ENCODE data around the gene PRPF40A. TPM values are rescaled to one million over a fixed set of nuclear protein-coding genes. Genes with fewer than 3 reads are reported as not detected.

The PRPF40A gene
- total RNA-seq, 1 donor from 2014 or later = 131 TPM

- Histone ChIP-seq H3K79me2 (ENCODE audit: insufficient read depth, low read length) (no peaks in the 10 kb centered on the region), H2AFZ (ENCODE audit: low read depth, low read length) (no peak overlapping the region), H3K9me3 (ENCODE audit: insufficient read depth, low read depth, low read length) (no peaks in the 10 kb centered on the region), H3K27me3 (ENCODE audit: insufficient read depth, low read length) (no peaks in the 10 kb centered on the region), H3K36me3 (ENCODE audit: insufficient read depth, low read length) (peaks cover 14% of the 10 kb centered on the region), H4K20me1 (ENCODE audit: insufficient read depth, low read length) (peaks cover 7% of the 10 kb centered on the region), H3K4me3 (ENCODE audit: insufficient read depth, low read depth, low read length) (no peak overlapping the region), H3K9ac (ENCODE audit: low read length) (no peak overlapping the region), H3K4me1 (ENCODE audit: insufficient read depth, low read length) (no peaks in the 10 kb centered on the region), H3K27ac (ENCODE audit: low read depth, low read length) (no peak overlapping the region), H3K4me2 (ENCODE audit: low read length) (no peak overlapping the region)
- TF ChIP-seq EZH2 (IDR thresholded peaks at IDR 0.05; ENCODE audit: insufficient read depth, low read length) (no peak), CTCF (IDR thresholded peaks at IDR 0.05; ENCODE audit: insufficient read depth, low read depth, low read length) (no peak)
- H3K27me3 Mint-ChIP-seq (ENCODE audit: low read depth, unreplicated experiment) = no peaks in the 10 kb centered on the region
- no peak for FAIRE-seq
- DNase-seq (ENCODE audit: low read depth) = no peak
- H3K27ac Mint-ChIP-seq (ENCODE audit: unreplicated experiment) = no peak overlapping the region
- peaks cover 11% of the 10 kb centered on the region for H3K4me1 Mint-ChIP-seq (ENCODE audit: low read depth, unreplicated experiment)
- H3K4me3 Mint-ChIP-seq (ENCODE audit: unreplicated experiment) = no peak overlapping the region
- no peaks in the 10 kb centered on the region for H3K9me3 Mint-ChIP-seq (ENCODE audit: unreplicated experiment)
- peaks cover 26% of the 10 kb centered on the region for H3K36me3 Mint-ChIP-seq (ENCODE audit: low read depth, unreplicated experiment)
Observed at GRCh38 chr2:152638056-152638455, 79.2 kb downstream of the PRPF40A start.

GRCh38 chr2:152637251-152637650 lies 80.0 kb downstream of the PRPF40A start:
- Histone ChIP-seq H3K27me3 (ENCODE audit: insufficient read depth, low read length) (no peaks in the 10 kb centered on the region), H3K36me3 (ENCODE audit: insufficient read depth, low read length) (peaks cover 14% of the 10 kb centered on the region), H2AFZ (ENCODE audit: low read depth, low read length) (no peak overlapping the region), H3K27ac (ENCODE audit: low read depth, low read length) (no peak overlapping the region), H3K4me1 (ENCODE audit: insufficient read depth, low read length) (no peaks in the 10 kb centered on the region), H3K9me3 (ENCODE audit: insufficient read depth, low read depth, low read length) (no peaks in the 10 kb centered on the region), H3K79me2 (ENCODE audit: insufficient read depth, low read length) (no peaks in the 10 kb centered on the region), H3K9ac (ENCODE audit: low read length) (no peak overlapping the region), H3K4me2 (ENCODE audit: low read length) (no peak overlapping the region), H3K4me3 (ENCODE audit: insufficient read depth, low read depth, low read length) (no peak overlapping the region), H4K20me1 (ENCODE audit: insufficient read depth, low read length) (peaks cover 7% of the 10 kb centered on the region)
- no peak for TF ChIP-seq EZH2 (IDR thresholded peaks at IDR 0.05; ENCODE audit: insufficient read depth, low read length)
- no peak for TF ChIP-seq CTCF (IDR thresholded peaks at IDR 0.05; ENCODE audit: insufficient read depth, low read depth, low read length)
- Mint-ChIP-seq H3K36me3 (ENCODE audit: low read depth, unreplicated experiment) (peaks cover 26% of the 10 kb centered on the region), H3K27ac (ENCODE audit: unreplicated experiment) (no peak overlapping the region), H3K4me3 (ENCODE audit: unreplicated experiment) (no peak overlapping the region), H3K4me1 (ENCODE audit: low read depth, unreplicated experiment) (peaks cover 11% of the 10 kb centered on the region), H3K27me3 (ENCODE audit: low read depth, unreplicated experiment) (no peaks in the 10 kb centered on the region), H3K9me3 (ENCODE audit: unreplicated experiment) (no peaks in the 10 kb centered on the region)
- no peak for FAIRE-seq
- DNase-seq (ENCODE audit: low read depth) = no peak

GRCh38 chr2:152635635-152636298 lies 81.5 kb downstream of the PRPF40A start:
- Mint-ChIP-seq H3K27me3 (ENCODE audit: low read depth, unreplicated experiment) (no peaks in the 10 kb centered on the region), H3K9me3 (ENCODE audit: unreplicated experiment) (no peaks in the 10 kb centered on the region), H3K4me3 (ENCODE audit: unreplicated experiment) (no peak overlapping the region), H3K36me3 (ENCODE audit: low read depth, unreplicated experiment) (peaks cover 26% of the 10 kb centered on the region), H3K4me1 (ENCODE audit: low read depth, unreplicated experiment) (peaks cover 11% of the 10 kb centered on the region), H3K27ac (ENCODE audit: unreplicated experiment) (no peak overlapping the region)
- Histone ChIP-seq H3K79me2 (ENCODE audit: insufficient read depth, low read length) (no peaks in the 10 kb centered on the region), H3K36me3 (ENCODE audit: insufficient read depth, low read length) (peaks cover 7% of the 10 kb centered on the region), H3K9ac (ENCODE audit: low read length) (no peak overlapping the region), H3K4me1 (ENCODE audit: insufficient read depth, low read length) (no peaks in the 10 kb centered on the region), H4K20me1 (ENCODE audit: insufficient read depth, low read length) (peaks cover 7% of the 10 kb centered on the region), H3K4me2 (ENCODE audit: low read length) (no peak overlapping the region), H3K9me3 (ENCODE audit: insufficient read depth, low read depth, low read length) (no peaks in the 10 kb centered on the region), H3K4me3 (ENCODE audit: insufficient read depth, low read depth, low read length) (no peak overlapping the region), H2AFZ (ENCODE audit: low read depth, low read length) (no peak overlapping the region), H3K27me3 (ENCODE audit: insufficient read depth, low read length) (no peaks in the 10 kb centered on the region), H3K27ac (ENCODE audit: low read depth, low read length) (no peak overlapping the region)
- DNase-seq (ENCODE audit: low read depth) (peak; percentile 18), FAIRE-seq (no peak)
- no peak for TF ChIP-seq EZH2 (IDR thresholded peaks at IDR 0.05; ENCODE audit: insufficient read depth, low read length)
- TF ChIP-seq CTCF (IDR thresholded peaks at IDR 0.05; ENCODE audit: insufficient read depth, low read depth, low read length) = peak; percentile 67

All from astrocyte (in vitro differentiated cells and primary cell).